Esophagus squamous epithelium (tissue), 4 donors: ENCODE results near the gene SH3GL1.

Experiments used
- POLR2A ChIP-seq, 4 donors: fragments of 450-650 bp; IDR thresholded peaks; one replicate each; pipeline ENCODE4 v1.6.1; 2017; ENCODE audit warnings: antibody characterized with exemption in 4 of 4, mild to moderate bottlenecking in 4 of 4, moderate library complexity in 3 of 4
- TF ChIP-seq, protein P1 (sequence below), 6 experiments: fragments of 450-650 bp in 4 of 6; fragments of 200-600 bp in 2 of 6; sonication (generic) in 2 of 6; IDR thresholded peaks; one replicate each; pipeline ENCODE4 v1.5.1; 2016 to 2019; ENCODE audit warnings: antibody characterized with exemption in 6 of 6, mild to moderate bottlenecking in 4 of 6, moderate library complexity in 4 of 6

- TF ChIP-seq, protein P1, sequence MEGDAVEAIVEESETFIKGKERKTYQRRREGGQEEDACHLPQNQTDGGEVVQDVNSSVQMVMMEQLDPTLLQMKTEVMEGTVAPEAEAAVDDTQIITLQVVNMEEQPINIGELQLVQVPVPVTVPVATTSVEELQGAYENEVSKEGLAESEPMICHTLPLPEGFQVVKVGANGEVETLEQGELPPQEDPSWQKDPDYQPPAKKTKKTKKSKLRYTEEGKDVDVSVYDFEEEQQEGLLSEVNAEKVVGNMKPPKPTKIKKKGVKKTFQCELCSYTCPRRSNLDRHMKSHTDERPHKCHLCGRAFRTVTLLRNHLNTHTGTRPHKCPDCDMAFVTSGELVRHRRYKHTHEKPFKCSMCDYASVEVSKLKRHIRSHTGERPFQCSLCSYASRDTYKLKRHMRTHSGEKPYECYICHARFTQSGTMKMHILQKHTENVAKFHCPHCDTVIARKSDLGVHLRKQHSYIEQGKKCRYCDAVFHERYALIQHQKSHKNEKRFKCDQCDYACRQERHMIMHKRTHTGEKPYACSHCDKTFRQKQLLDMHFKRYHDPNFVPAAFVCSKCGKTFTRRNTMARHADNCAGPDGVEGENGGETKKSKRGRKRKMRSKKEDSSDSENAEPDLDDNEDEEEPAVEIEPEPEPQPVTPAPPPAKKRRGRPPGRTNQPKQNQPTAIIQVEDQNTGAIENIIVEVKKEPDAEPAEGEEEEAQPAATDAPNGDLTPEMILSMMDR (IDR thresholded peaks at IDR 0.05) = no peak
- no peak for TF ChIP-seq POLR2A (IDR thresholded peaks at IDR 0.05)
Measured at GRCh38 chr19:4350111-4350510, 50.2 kb downstream of the SH3GL1 start.
